ENCODE measurements around the gene HPCA.
A peak's percentile ranks its signal among the peaks of the same experiment; 100 is the strongest.

HPCA gene

DNA sequence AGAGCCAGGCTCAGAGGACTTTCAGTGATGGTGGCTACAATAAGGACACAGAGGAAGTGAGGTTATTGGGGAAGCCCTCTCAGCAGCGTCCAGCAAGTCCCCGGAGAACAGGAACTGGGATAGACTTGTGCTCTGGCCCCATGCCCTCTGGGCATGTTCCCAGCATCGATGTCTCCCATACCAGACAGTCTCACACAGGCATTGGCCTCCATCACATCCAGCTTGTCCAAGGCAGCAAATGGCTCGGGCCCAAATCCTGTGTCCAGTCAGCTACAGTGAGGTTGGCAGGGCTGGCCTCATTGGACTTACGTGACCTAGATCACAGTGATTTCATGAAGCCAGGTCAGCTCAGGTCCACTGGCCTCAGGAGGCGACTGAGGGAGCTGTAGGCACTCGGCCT, 34.5 kb downstream of the HPCA start:
- no peak for DNase-seq (ENCODE audit: low spot score)
- no peak for TF ChIP-seq CTCF (IDR thresholded peaks at IDR 0.05; ENCODE audit: extremely low read depth, missing control alignments)

DNA sequence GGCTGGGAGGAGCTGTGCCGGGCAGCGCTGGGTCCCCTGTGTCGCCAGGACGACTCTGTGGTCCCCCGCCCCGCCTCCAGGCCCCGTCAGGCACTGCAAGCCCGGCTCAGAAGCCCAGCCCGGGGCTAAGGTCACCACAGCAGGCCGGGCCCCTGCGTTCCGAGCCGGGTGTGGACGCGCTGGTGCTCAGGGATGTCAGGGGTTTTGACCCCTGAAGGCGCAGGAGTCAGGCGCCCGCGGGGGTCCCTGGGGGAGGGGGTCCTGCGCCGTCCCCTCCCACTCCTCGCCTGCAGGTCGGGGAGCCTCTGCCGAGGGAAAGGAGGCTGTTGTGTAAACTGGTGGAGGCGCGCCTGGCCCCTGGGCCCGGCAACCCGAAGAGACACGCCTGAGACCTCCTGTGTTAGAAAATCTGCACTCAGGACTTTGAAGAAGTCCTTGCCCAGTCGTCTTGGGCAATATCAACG, 38.6 kb downstream of the HPCA start:
- TF ChIP-seq CTCF (IDR thresholded peaks at IDR 0.05; ENCODE audit: extremely low read depth, missing control alignments) = no peak
- DNase-seq (ENCODE audit: low spot score) = no peak

- DNase-seq (ENCODE audit: low spot score) = no peak
- TF ChIP-seq CTCF (IDR thresholded peaks at IDR 0.05; ENCODE audit: extremely low read depth, missing control alignments) = peak; percentile 4
Observed at GRCh38 chr1:32925403-32926162, 39.3 kb downstream of the HPCA start.

DNA sequence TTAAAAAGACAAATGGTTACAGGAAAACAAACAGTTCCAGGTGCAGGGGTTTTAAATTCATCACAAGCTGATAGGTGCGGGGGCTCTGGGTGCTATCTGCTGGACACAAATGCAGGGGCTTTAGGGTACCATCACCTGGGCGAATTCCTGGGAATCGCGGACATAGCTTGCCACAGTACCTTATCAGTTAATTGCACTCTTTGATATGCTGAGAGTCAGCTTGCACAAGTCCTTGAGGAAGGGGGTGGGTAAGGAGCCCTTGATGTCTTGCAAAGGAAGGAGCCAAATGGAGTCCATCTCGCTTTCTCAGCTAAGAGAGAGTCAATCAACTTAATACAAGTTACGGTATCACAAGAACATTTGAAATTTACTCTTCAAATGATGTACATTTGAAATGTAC, 40.3 kb downstream of the HPCA start:
- no peak for DNase-seq (ENCODE audit: low spot score)
- TF ChIP-seq CTCF (IDR thresholded peaks at IDR 0.05; ENCODE audit: extremely low read depth, missing control alignments) = no peak

GRCh38 chr1:32927441-32927840, 41.1 kb downstream of the HPCA start:
- no peak for DNase-seq (ENCODE audit: low spot score)
- no peak for TF ChIP-seq CTCF (IDR thresholded peaks at IDR 0.05; ENCODE audit: extremely low read depth, missing control alignments)

- no peak for TF ChIP-seq CTCF (IDR thresholded peaks at IDR 0.05; ENCODE audit: extremely low read depth, missing control alignments)
- no peak for DNase-seq (ENCODE audit: low spot score)
Observed at GRCh38 chr1:32928285-32928684, 42.0 kb downstream of the HPCA start.

DNA sequence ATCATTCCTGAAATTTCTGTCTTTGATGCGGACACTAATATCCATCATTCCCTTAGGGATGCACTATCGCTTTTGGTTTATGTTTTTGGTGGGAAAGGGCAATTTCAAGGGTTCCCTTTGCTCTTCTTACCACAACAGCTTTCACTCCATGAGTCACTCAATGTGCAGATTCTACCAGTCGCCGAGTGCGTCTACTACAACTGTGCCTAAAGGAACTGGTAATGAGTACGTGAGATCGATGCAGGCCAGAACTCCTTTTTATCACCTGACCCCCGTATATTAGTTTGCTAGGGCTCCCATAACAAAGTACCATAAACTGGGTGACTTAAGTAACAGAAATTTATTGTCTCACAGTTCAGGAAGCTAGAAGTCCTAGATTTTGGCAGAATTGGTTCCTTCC, 42.4 kb downstream of the HPCA start:
- no peak for TF ChIP-seq CTCF (IDR thresholded peaks at IDR 0.05; ENCODE audit: extremely low read depth, missing control alignments)
- DNase-seq (ENCODE audit: low spot score) = no peak

Data from GM20000 (cell line).